ENCODE measurements around the gene TRPM2.
"Not testable (repeated sequence)": the region's sequence is repeated elsewhere in the genome, so short reads cannot be mapped to it uniquely, and the experiment has no call there.

Gene TRPM2

DNA sequence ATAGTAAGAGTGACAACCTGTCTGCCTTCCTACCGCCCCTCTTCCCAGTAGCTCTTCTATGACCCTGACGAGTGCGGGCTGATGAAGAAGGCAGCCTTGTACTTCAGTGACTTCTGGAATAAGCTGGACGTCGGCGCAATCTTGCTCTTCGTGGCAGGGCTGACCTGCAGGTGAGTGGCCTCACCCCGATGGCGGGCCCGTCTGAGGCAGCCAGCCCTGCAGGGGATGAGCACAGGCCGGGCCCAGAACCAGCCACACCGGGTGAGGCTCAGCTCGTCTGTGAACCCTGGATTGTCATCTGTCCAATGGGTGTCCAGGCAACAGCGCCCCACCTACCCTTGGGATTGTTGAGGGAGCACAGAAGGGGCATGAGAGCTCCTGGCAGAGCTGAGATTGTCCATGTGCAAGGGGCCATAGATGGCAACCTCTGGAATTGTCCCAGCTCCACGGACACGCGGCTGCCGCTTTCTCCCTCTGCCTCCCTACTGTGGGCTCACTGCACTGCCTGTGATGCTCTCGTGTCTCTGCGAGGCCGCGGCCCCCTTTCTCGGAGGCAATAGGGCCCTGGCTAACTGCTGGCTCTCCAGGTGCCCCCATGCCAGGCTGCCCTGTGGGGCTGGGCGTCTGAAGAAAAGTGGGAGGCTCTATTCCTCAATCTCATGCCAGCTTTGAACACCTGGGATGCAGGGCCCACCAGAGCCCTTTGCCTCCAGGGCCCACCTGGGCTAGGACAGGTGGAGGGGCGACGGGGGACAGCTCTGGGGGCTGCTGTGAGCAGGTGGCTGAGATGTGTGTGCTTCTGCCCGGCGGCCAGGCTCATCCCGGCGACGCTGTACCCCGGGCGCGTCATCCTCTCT lies 51.9 kb downstream of the TRPM2 start:
- in situ Hi-C loops (cut with HindIII; ENCODE audit: low pct_unique_long_range_greater_than_20kb, low sequenced_read_pairs): no loop called here
- TF ChIP-seq JUND (IDR thresholded peaks at IDR 0.05; ENCODE audit: low read depth): no peak
- DNase-seq (ENCODE audit: low read depth in 1 of 2, low spot score in 1 of 2): no peak

DNA sequence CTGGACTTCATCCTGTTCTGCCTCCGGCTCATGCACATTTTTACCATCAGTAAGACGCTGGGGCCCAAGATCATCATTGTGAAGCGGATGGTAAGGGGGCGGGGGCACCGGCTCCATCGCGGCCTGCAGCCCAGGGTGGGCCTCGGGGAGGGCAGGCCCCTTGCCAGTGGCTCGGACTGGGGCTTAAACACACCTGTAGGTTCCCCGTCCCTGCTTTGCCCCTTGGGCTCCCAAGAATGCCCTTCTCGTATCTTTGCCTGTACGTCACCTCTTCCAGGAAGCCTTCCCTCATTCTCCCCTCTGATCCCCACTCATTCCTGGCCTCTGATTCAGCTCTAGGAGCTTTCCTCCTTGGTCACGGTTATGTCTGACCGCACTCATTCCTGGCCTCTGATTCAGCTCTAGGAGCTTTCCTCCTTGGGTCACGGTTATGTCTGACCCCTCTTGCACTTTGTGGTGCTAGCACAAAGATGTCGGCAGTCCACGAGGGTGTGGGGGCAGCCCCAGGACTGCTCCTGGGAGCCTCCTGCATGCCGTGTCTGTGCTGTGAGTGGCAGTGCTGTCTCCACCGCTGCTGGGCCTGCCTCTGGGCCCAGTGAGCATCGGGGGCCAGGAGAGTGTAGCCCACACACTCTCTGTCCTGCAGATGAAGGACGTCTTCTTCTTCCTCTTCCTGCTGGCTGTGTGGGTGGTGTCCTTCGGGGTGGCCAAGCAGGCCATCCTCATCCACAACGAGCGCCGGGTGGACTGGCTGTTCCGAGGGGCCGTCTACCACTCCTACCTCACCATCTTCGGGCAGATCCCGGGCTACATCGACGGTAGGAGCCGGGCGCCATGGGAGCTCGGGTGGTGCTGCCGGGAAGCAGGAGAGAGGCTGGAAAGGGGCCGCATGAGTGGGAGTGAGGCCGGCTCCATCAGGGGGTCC lies 52.8 kb downstream of the TRPM2 start:
- no peak for DNase-seq (ENCODE audit: low read depth in 1 of 2, low spot score in 1 of 2)
- in situ Hi-C loops (cut with HindIII; ENCODE audit: low pct_unique_long_range_greater_than_20kb, low sequenced_read_pairs): no loop called here
- no peak for TF ChIP-seq JUND (IDR thresholded peaks at IDR 0.05; ENCODE audit: low read depth)

DNA sequence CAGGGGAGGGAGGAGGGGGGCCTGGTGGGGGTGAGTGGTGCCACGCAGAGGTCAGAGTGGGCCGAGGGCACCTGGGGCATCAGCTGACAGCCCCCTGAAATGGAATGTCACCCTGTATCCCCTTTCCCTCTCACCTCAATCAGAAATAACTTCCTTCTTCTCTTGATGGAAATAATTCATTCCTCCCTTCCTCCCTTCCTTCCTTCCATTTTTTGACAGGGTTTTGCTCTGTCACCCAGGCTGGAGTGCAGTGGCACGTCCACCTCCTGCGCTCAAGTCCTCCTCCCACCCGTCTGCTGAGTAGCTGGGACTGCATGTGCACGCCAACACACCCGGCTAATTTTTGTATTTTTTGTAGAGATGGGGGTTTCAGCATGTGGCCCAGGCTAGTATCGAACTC lies 53.5 kb downstream of the TRPM2 start:
- no peak for TF ChIP-seq JUND (IDR thresholded peaks at IDR 0.05; ENCODE audit: low read depth)
- no peak for DNase-seq (ENCODE audit: low read depth in 1 of 2, low spot score in 1 of 2)
- in situ Hi-C loops (cut with HindIII; ENCODE audit: low pct_unique_long_range_greater_than_20kb, low sequenced_read_pairs): no loop called here

DNA sequence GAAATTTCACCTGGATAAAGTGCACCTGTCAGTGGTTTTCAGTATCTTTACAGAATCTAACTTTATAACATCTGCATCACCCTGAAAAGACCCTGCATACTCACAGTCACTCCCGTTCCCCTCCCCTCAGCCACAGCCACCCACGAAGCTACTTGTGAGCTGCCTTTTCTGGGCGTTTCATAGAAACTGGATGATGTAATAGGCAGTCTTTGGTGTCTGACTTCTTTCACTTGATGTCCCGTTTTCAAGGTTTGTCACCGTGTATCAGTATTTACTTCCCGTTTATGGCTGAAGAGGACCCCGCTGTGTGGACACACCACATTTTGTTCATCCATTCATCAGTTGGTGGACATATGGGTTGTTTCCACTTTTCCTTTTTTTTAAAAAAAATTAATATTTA lies 54.1 kb downstream of the TRPM2 start:
- no peak for TF ChIP-seq JUND (IDR thresholded peaks at IDR 0.05; ENCODE audit: low read depth)
- in situ Hi-C loops (cut with HindIII; ENCODE audit: low pct_unique_long_range_greater_than_20kb, low sequenced_read_pairs): no loop called here
- no peak for DNase-seq (ENCODE audit: low read depth in 1 of 2, low spot score in 1 of 2)

DNA sequence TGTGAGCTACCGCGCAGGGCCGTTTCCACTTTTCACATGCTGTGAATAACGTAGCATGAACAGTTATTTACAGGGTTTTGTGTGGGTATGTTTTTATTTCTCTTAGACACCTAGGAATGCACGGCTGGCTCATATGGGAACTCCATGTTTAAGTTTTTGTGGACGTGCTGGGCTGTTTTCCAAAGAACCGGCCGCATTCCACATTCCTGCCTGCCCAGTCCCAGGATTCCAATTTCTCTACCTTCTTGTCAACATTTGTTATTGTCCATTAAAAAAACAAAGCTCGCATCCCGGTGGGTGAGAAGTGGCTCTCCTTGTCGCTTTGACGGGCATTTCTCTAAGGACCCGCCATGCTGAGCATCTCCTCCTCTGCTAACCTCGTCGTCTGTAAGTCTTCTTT lies 54.8 kb downstream of the TRPM2 start:
- no peak for TF ChIP-seq JUND (IDR thresholded peaks at IDR 0.05; ENCODE audit: low read depth)
- DNase-seq (ENCODE audit: low read depth in 1 of 2, low spot score in 1 of 2): no peak
- in situ Hi-C loops (cut with HindIII; ENCODE audit: low pct_unique_long_range_greater_than_20kb, low sequenced_read_pairs): no loop called here

- in situ Hi-C loops (cut with HindIII; ENCODE audit: low pct_unique_long_range_greater_than_20kb, low sequenced_read_pairs): no loop called here
- no peak for TF ChIP-seq JUND (IDR thresholded peaks at IDR 0.05; ENCODE audit: low read depth)
- no peak for DNase-seq (ENCODE audit: low read depth in 1 of 2, low spot score in 1 of 2)
Observed at GRCh38 chr21:44413566-44414290, 60.3 kb downstream of the TRPM2 start.

DNA sequence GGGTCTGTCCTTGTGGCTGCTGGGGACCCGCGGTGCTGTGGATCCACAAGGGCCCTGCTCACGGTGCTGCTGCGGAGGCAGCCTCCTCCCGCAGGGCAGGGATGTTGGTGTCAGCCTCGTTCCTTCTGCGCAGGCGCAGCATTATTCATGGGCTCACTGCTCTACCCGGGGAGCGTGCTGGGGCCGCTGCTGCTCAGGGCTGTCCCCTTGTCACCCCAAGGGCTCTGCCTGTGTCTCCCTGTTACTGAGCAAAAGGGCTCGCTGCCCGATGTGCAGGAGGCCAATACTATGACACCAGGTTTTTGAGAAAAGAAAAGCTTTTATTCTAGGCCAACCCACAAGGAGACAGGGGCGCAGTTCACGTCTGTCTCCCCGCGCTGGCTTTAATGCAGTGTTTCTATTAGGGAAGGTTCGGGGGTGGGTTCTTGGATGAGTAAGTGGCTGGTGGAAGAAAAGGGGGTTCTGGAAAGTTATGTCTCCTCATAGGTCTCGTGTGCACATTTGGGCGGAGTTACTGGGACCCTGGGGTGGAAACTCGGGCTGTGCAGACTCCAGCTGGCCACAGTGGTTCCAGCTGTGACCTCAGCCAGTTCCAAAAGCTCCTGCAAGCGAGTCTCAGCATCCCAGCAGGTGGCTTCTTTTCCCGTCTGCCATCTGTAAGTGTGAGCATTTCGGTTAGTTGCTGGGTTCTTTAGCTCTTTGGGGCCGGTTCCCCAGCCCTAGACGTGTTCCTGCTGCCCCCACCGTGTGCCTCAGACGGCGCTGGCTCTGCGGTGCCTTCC lies 61.1 kb downstream of the TRPM2 start:
- in situ Hi-C loops (cut with HindIII; ENCODE audit: low pct_unique_long_range_greater_than_20kb, low sequenced_read_pairs): no loop called here
- DNase-seq (ENCODE audit: low read depth in 1 of 2, low spot score in 1 of 2): no peak

GRCh38 chr21:44415073-44416025 lies 61.9 kb downstream of the TRPM2 start:
- in situ Hi-C loops (cut with HindIII; ENCODE audit: low pct_unique_long_range_greater_than_20kb, low sequenced_read_pairs): no loop called here
- no peak for TF ChIP-seq JUND (IDR thresholded peaks at IDR 0.05; ENCODE audit: low read depth)
- no peak for DNase-seq (ENCODE audit: low read depth in 1 of 2, low spot score in 1 of 2)

More for the DNA sequence above, 61.1 kb downstream of the TRPM2 start:
- TF ChIP-seq JUND (IDR thresholded peaks at IDR 0.05; ENCODE audit: low read depth): no peak

DNA sequence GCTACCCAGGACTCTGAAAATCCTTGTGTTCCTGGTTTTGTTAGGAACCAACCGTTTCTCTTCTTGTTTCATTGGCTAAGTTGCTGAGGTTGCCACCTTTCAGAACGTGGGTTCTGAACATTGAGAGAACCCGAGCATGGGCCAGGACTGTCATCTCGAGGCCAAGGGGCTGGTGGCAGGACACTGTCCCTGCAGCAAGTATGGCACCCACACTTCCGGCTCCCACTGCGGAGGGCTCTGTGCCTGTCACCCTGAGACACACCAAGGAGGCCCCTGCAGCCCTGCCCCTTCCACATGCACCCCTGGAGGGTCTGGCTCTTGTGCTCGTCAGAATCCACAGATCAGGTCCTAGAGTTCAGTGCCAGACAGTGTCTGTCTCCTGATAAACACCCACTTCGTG lies 62.8 kb downstream of the TRPM2 start:
- DNase-seq (ENCODE audit: low read depth in 1 of 2, low spot score in 1 of 2): no peak
- TF ChIP-seq JUND (IDR thresholded peaks at IDR 0.05; ENCODE audit: low read depth): no peak
- in situ Hi-C loops (cut with HindIII; ENCODE audit: low pct_unique_long_range_greater_than_20kb, low sequenced_read_pairs): no loop called here

DNA sequence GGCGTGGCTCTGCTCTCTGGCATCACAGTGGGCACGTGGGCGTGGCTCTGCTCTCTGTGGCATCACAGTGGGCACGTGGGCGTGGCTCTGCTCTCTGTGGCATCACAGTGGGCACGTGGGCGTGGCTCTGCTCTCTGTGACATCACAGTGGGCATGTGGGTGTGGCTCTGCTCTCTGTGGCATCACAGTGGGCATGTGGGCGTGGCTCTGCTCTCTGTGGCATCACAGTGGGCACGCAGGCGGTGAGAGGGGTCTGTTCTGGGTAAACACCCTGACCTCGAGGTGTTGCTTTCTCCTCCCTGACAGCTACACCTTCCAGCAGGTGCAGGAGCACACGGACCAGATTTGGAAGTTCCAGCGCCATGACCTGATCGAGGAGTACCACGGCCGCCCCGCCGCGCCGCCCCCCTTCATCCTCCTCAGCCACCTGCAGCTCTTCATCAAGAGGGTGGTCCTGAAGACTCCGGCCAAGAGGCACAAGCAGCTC lies 64.2 kb downstream of the TRPM2 start:
- in situ Hi-C loops (cut with HindIII; ENCODE audit: low pct_unique_long_range_greater_than_20kb, low sequenced_read_pairs); DNase-seq (ENCODE audit: low read depth in 1 of 2, low spot score in 1 of 2): not testable (repeated sequence)
